Skeletal muscle cell (primary cell): ENCODE measurements around the gene STAMBP.

Experiments
- DNase-seq: peaks from one replicate; pipeline ENCODE4 v3.0.0-alpha.2; 2010; ENCODE audit warnings: low read depth
- H3K4me3 ChIP-seq: 2 replicates; pipeline ENCODE4 v1.5.1; 2011; ENCODE audit warnings: low read depth, mild to moderate bottlenecking, control low read depth, low read length, moderate library complexity

Gene STAMBP

DNA sequence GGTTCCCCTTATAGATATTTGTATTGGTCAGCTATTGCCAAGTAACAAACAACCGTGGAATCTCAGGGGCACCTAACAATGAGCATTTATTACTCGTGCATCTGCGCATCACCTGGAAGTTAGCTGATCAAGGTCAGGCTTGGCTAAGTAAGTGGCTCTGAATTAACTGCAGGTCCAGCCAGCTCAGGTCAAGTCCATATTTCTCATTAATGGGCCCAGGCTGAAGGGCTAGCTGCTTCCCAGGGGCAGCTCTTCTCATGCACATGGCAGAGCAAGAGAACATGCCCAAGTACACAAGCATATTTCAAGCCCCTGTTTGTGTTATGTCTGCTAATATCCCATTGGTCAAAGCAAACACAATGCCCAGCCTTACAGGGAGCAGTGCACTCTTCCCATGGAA, 90.1 kb downstream of the STAMBP start:
- no peak for DNase-seq
- H3K4me3 ChIP-seq: no peak overlapping the region

- DNase-seq: no peak
Measured at GRCh38 chr2:73919596-73920228, 91.0 kb downstream of the STAMBP start.

GRCh38 chr2:73920577-73921545, 92.1 kb downstream of the STAMBP start:
- H3K4me3 ChIP-seq: no peak overlapping the region
- DNase-seq: no peak

More at GRCh38 chr2:73919596-73920228, 91.0 kb downstream of the STAMBP start:
- no peak overlapping the region for H3K4me3 ChIP-seq

DNA sequence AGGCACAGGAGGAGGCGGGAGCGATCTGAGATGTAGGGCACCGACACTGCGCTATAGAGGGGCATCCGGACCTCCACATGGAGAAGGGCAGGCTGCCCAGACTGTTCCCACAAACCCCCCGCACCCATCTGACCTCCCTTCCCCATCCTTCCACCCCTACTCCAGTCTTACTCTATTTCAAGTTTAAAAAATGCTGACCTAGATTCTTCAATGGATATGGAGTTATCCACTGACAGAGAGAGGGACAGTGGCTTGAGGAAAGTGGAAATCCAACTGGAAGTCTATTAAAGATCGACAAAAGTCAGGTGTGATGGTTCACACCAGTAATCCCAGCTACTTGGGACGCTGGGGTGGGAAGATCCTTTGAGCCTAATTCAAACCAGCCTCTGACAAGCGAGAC, 92.8 kb downstream of the STAMBP start:
- no peak for DNase-seq
- H3K4me3 ChIP-seq: no peak overlapping the region

GRCh38 chr2:73922681-73923080, 93.9 kb downstream of the STAMBP start:
- no peak for DNase-seq

More at GRCh38 chr2:73922681-73923080, 93.9 kb downstream of the STAMBP start:
- H3K4me3 ChIP-seq: no peak overlapping the region
